Activated T-cell treated with anti-CD3 and anti-CD28 coated beads, Interleukin-2, amount 50 U/mL, for 4 hours (primary cell): ENCODE data around the gene CDCP1. TPM values are rescaled to one million over a fixed set of nuclear protein-coding genes. Genes with fewer than 3 reads are reported as not detected.
"Not testable (repeated sequence)": the region's sequence is repeated elsewhere in the genome, so short reads cannot be mapped to it uniquely, and the experiment has no call there.

ENCODE experiments used
- ATAC-seq, 2 donors: fragments of 200-7000 bp; cut with Tn5 transposase; one replicate each; pipeline ENCODE4 v1.10.0; 2021
- DNase-seq: peaks from one replicate; pipeline ENCODE4 v3.0.0-alpha.2; 2020
- H3K27me3 Mint-ChIP-seq: one replicate; pipeline ENCODE4 v1.8.0; 2021; ENCODE audit warnings: low read depth, mixed read lengths
- H3K36me3 Mint-ChIP-seq: one replicate; pipeline ENCODE4 v1.8.0; 2022; ENCODE audit warnings: mixed read lengths; ENCODE audit not compliant: insufficient read depth
- H3K4me1 Mint-ChIP-seq: one replicate; pipeline ENCODE4 v1.8.0; 2021; ENCODE audit warnings: low read depth, mixed read lengths
- H3K4me3 Mint-ChIP-seq: one replicate; pipeline ENCODE4 v1.8.0; 2021; ENCODE audit warnings: mild to moderate bottlenecking, moderate library complexity, mixed read lengths
- H3K9me3 Mint-ChIP-seq: one replicate; pipeline ENCODE4 v1.8.0; 2021; ENCODE audit warnings: mixed read lengths
- total RNA-seq, 3 donors: library from RNA; stranded (reverse); gene quantifications; one replicate each; pipeline ENCODE4 v1.2.1, GENCODE V29; 2021

Gene CDCP1
- total RNA-seq, 3 donors from 2014 or later = 0.63 to 2.3 (median 1.0) TPM

GRCh38 chr3:45084361-45084760, 61.8 kb downstream of the CDCP1 start:
- Mint-ChIP-seq H3K9me3 (peaks cover 3% of the 10 kb centered on the region), H3K27me3 (no peaks in the 10 kb centered on the region), H3K4me3 (no peak overlapping the region), H3K4me1 (no peaks in the 10 kb centered on the region), H3K36me3 (no peaks in the 10 kb centered on the region)
- no peak for DNase-seq
- ATAC-seq = no peak

DNA sequence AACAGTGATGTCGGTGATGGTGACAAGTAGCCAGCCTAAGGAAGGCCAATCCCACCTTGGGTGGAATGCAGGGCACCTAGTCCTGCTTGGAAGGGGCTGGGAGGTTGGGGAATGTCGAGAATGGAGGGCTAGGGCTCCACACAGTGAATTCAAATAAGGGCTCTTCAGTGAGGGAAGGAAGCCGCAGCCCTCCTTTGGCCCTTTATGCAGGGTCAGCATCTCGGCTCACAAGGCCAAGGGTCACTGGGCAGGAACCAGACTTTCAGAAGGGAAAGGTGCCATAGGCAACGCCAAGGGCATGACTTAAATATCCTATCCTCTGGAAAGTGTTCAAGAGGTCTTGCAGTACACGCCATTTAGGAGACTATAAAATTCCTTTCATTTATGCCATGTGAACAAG, 63.2 kb downstream of the CDCP1 start:
- Mint-ChIP-seq H3K4me1 (no peaks in the 10 kb centered on the region), H3K27me3 (no peaks in the 10 kb centered on the region), H3K36me3 (no peaks in the 10 kb centered on the region), H3K9me3 (peaks cover 3% of the 10 kb centered on the region), H3K4me3 (no peak overlapping the region)
- ATAC-seq = no peak
- no peak for DNase-seq

- peaks cover 3% of the 10 kb centered on the region for H3K9me3 Mint-ChIP-seq
- no peaks in the 10 kb centered on the region for H3K4me1 Mint-ChIP-seq
- H3K27me3 Mint-ChIP-seq = no peaks in the 10 kb centered on the region
- no peaks in the 10 kb centered on the region for H3K36me3 Mint-ChIP-seq
- no peak for DNase-seq
- no peak for ATAC-seq
- no peak overlapping the region for H3K4me3 Mint-ChIP-seq
These were observed 64.0 kb downstream of the CDCP1 start for GRCh38 chr3:45082142-45082538.

- DNase-seq (no peak), ATAC-seq (no peak)
- Mint-ChIP-seq H3K9me3 (peaks cover 3% of the 10 kb centered on the region), H3K4me3 (no peak overlapping the region), H3K36me3 (no peaks in the 10 kb centered on the region), H3K4me1 (no peaks in the 10 kb centered on the region), H3K27me3 (no peaks in the 10 kb centered on the region)
These were observed 64.6 kb downstream of the CDCP1 start for GRCh38 chr3:45081506-45082141.

DNA sequence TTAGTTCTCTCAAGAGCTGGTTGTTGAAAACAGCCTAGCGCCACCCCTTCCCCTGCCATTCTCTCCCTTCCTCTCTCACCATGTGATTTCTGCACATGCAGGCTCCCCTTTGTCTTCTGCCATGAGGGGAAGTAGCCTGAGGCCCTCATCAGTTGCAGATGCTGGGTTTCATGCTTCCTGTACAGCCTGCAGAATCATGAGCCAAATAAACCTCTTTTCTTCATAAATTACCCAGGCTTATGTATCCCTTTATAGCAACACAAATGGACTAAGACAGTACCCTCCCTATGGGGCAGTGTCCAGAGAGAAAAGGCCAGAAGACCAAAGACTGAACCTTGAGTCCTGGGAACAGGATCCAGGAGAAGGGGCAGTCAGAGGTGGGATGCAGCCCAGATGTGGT, 65.4 kb downstream of the CDCP1 start:
- no peak for ATAC-seq
- H3K9me3 Mint-ChIP-seq = peaks cover 3% of the 10 kb centered on the region
- no peak for DNase-seq
- H3K36me3 Mint-ChIP-seq = no peaks in the 10 kb centered on the region
- H3K4me1 Mint-ChIP-seq = no peaks in the 10 kb centered on the region
- no peaks in the 10 kb centered on the region for H3K27me3 Mint-ChIP-seq
- H3K4me3 Mint-ChIP-seq = no peak overlapping the region

GRCh38 chr3:45079715-45080114, 66.5 kb downstream of the CDCP1 start:
- Mint-ChIP-seq H3K4me3 (no peak overlapping the region), H3K36me3 (no peaks in the 10 kb centered on the region), H3K9me3 (peaks cover 3% of the 10 kb centered on the region), H3K27me3 (no peaks in the 10 kb centered on the region), H3K4me1 (no peaks in the 10 kb centered on the region)
- DNase-seq (no peak), ATAC-seq (no peak)

GRCh38 chr3:45078910-45079522, 67.2 kb downstream of the CDCP1 start:
- Mint-ChIP-seq H3K27me3 (peaks cover 3% of the 10 kb centered on the region), H3K36me3 (no peaks in the 10 kb centered on the region), H3K9me3 (peaks cover 3% of the 10 kb centered on the region), H3K4me3 (no peak overlapping the region), H3K4me1 (no peaks in the 10 kb centered on the region)
- no peak for ATAC-seq
- DNase-seq = no peak

DNA sequence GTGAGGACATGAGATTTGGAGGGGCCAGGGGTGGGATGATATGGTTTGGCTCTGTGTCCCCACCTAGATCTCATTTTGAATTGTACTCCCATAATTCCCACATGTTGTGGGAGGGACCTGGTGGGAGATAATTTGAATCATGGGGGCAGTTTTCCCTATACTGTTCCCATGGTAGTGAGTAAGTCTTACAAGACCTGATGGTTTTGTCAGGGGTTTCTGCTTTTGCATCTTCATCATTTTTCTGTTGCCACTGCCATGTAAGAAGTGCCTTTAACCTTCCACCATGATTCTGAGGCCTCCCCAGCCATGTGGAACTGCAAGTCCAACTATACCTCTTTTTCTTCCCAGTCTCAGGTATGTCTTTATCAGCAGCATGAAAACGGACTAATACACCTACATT, 67.9 kb downstream of the CDCP1 start:
- not testable (repeated sequence) for H3K27me3 Mint-ChIP-seq, H3K4me1 Mint-ChIP-seq, H3K36me3 Mint-ChIP-seq

DNA sequence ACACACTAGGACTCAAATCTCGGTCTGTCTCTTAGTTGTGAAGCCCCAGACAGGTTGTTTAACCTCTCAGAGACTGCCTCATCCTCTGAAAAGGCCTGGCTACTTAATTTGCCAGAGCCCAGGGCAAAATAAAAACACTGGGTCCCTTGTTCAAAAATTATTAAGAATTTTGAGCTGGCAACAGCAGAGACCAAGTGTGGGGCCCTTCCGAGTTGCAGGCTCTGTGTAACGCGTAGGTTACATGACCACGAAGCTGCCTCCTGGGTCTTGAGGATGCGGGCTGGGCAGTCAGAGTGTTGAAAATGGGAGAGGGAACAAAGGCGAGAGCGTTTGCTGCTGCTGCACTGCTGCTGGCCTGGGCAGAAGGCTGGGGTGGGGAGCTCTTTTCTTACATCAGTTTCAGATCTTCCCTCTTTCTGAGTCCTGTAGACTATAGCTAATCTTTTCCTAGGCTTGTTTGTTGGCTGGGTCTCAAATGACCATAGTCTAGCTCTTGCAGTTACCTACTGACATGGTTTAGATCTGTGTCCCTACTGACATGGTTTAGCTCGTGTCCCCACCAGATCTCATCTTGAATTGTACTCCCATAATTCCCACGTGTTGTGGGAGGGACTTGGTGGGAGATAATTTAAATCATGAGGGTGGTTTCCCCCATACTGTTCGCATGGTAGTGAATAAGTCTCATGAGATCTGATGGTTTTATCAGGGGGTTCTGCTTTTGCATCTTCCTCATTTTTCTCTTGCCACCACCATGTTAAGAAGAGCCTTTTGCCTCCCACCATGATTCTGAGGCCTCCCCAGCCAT, 70.2 kb downstream of the CDCP1 start:
- H3K4me1 Mint-ChIP-seq = no peaks in the 10 kb centered on the region
- H3K9me3 Mint-ChIP-seq = peaks cover 3% of the 10 kb centered on the region
- peaks cover 3% of the 10 kb centered on the region for H3K27me3 Mint-ChIP-seq
- DNase-seq (no peak), ATAC-seq (no peak)
- no peaks in the 10 kb centered on the region for H3K36me3 Mint-ChIP-seq
- H3K4me3 Mint-ChIP-seq = no peak overlapping the region

More for the DNA sequence above, 67.9 kb downstream of the CDCP1 start:
- not testable (repeated sequence) for H3K4me3 Mint-ChIP-seq, H3K9me3 Mint-ChIP-seq, ATAC-seq, DNase-seq

GRCh38 chr3:45071075-45071474, 75.1 kb downstream of the CDCP1 start:
- H3K4me3 Mint-ChIP-seq = no peak overlapping the region
- no peaks in the 10 kb centered on the region for H3K9me3 Mint-ChIP-seq
- no peaks in the 10 kb centered on the region for H3K36me3 Mint-ChIP-seq
- H3K4me1 Mint-ChIP-seq = peaks cover 3% of the 10 kb centered on the region
- DNase-seq (no peak), ATAC-seq (no peak)
- peaks cover 3% of the 10 kb centered on the region for H3K27me3 Mint-ChIP-seq

GRCh38 chr3:45067941-45068340, 78.2 kb downstream of the CDCP1 start:
- peaks cover 15% of the 10 kb centered on the region for H3K4me1 Mint-ChIP-seq
- H3K4me3 Mint-ChIP-seq = no peak overlapping the region
- DNase-seq = no peak
- no peaks in the 10 kb centered on the region for H3K27me3 Mint-ChIP-seq
- ATAC-seq = no peak
- H3K9me3 Mint-ChIP-seq = no peaks in the 10 kb centered on the region
- H3K36me3 Mint-ChIP-seq = no peaks in the 10 kb centered on the region

DNA sequence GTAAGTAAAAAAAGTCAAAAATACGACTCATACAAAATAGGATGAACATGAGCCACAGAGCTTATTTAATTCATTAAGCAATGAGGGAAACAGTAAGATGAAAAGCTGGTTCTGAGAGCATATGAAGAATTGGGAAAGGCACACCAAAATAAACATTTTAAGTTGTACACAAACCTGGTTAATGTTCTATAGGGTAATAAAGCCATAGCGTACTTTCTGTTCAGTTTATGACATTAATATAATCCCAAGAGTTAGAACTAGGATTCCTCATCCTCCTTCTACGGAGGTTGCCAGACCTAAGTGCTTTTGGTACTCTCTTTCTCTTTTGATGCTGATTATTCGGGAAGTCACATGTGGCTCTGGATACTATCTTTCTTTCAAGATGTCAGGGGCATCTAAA, 78.7 kb downstream of the CDCP1 start:
- ATAC-seq = no peak
- no peak overlapping the region for H3K4me3 Mint-ChIP-seq

GRCh38 chr3:45066109-45066801, 79.9 kb downstream of the CDCP1 start:
- H3K27me3 Mint-ChIP-seq = no peaks in the 10 kb centered on the region
- ATAC-seq (no peak), DNase-seq (no peak)
- peaks cover 15% of the 10 kb centered on the region for H3K4me1 Mint-ChIP-seq
- H3K4me3 Mint-ChIP-seq = no peak overlapping the region
- H3K9me3 Mint-ChIP-seq = no peaks in the 10 kb centered on the region
- no peaks in the 10 kb centered on the region for H3K36me3 Mint-ChIP-seq

More for the DNA sequence above, 78.7 kb downstream of the CDCP1 start:
- Mint-ChIP-seq H3K4me1 (peaks cover 15% of the 10 kb centered on the region), H3K9me3 (no peaks in the 10 kb centered on the region), H3K36me3 (no peaks in the 10 kb centered on the region), H3K27me3 (no peaks in the 10 kb centered on the region)
- DNase-seq = no peak

- H3K4me1 Mint-ChIP-seq = peaks cover 15% of the 10 kb centered on the region
- no peaks in the 10 kb centered on the region for H3K27me3 Mint-ChIP-seq
- H3K4me3 Mint-ChIP-seq = no peak overlapping the region
- no peak for DNase-seq
- no peaks in the 10 kb centered on the region for H3K9me3 Mint-ChIP-seq
- ATAC-seq = no peak
- no peaks in the 10 kb centered on the region for H3K36me3 Mint-ChIP-seq
These were observed 80.8 kb downstream of the CDCP1 start for GRCh38 chr3:45065373-45065720.
